ENCODE data around the gene F11R. TPM values are rescaled to one million over a fixed set of nuclear protein-coding genes. Genes with fewer than 3 reads are reported as not detected.

F11R gene
- total and polyA plus RNA-seq, 2 of the 13 experiments (the other 11 are each of a cell fraction or from before 2014, with no cell fraction given), result 95.8 to 105 TPM

GRCh38 chr1:161000736-161001480 is 20.0 kb downstream of the F11R start:
- POLR2A ChIA-PET, result no interaction called here
- no peak for TF ChIP-seq ZNF180 (CRISPR knock-in tag; IDR thresholded peaks at IDR 0.05; ENCODE audit: borderline replicate concordance, low read depth)
- TF ChIP-seq ZNF446 (CRISPR knock-in tag; IDR thresholded peaks at IDR 0.05), result no peak
- TF ChIP-seq ZNF124 (CRISPR knock-in tag; IDR thresholded peaks at IDR 0.05), result no peak
- no peak for TF ChIP-seq POLR2G (IDR thresholded peaks at IDR 0.05; ENCODE audit: low read depth, low read length)
- no peak for TF ChIP-seq PCBP1 (IDR thresholded peaks at IDR 0.05; ENCODE audit: borderline replicate concordance, low read depth, low read length)
- TF ChIP-seq RAD21 (CRISPR knock-in tag; IDR thresholded peaks at IDR 0.05), result no peak
- no peak for TF ChIP-seq EEA1 (CRISPR knock-in tag; IDR thresholded peaks at IDR 0.05; ENCODE audit: borderline replicate concordance)
- TF ChIP-seq PRMT3 (CRISPR knock-in tag; IDR thresholded peaks at IDR 0.05; ENCODE audit: borderline replicate concordance, low read depth), result no peak
- no peak for FAIRE-seq
- Histone ChIP-seq H3K79me2 (ENCODE audit: insufficient read depth, low read length) (peaks cover 6% of the 10 kb centered on the region), H3K4me3 (replicated peaks in 1 of 3; ENCODE audit: insufficient read depth in 1 of 3, low read depth in 2 of 3, low read length in 3 of 3) (no peak overlapping the region), H3K9me3 (ENCODE audit: low read length) (no peaks in the 10 kb centered on the region), H3K4me2 (ENCODE audit: low read depth, low read length) (no peak overlapping the region), H3K9ac (ENCODE audit: insufficient read depth, low read depth, low read length) (no peak overlapping the region), H4K20me1 (ENCODE audit: insufficient read depth, low read length) (no peaks in the 10 kb centered on the region), H2AFZ (ENCODE audit: low read length) (no peak overlapping the region), H3K27me3 (ENCODE audit: control insufficient read depth in 1 of 2, insufficient read depth in 2 of 2, low read length in 2 of 2) (no peaks in the 10 kb centered on the region), H3K27ac (ENCODE audit: extremely low read length, insufficient read depth, low read length) (no peak overlapping the region), H3K4me1 (ENCODE audit: insufficient read depth, low read length) (peaks cover 6% of the 10 kb centered on the region), H3K36me3 (replicated peaks in 1 of 2; ENCODE audit: control insufficient read depth in 1 of 2, insufficient read depth in 2 of 2, low read length in 2 of 2) (peaks cover 21 to 37% of the 10 kb centered on the region in 2 experiments; a peak in 4 of 5 replicates)
- no peak for DNase-seq (ENCODE audit: low spot score)
- no peak for ATAC-seq
- in situ Hi-C loops (cut with HindIII; ENCODE audit: extremely low pct_ligation_motif_present, low pct_unique_long_range_greater_than_20kb) (no loop called here), intact Hi-C loops (cut with micrococcal nuclease; ENCODE audit: unreplicated experiment) (no loop called here)
- CTCF ChIA-PET (ENCODE audit: low intra/inter-chr PET ratio, low total read pairs), result no interaction called here
- BruUV-seq (replicated peaks), result no TSS peak
- WGBS (ENCODE audit: low lambda C conversion rate), result 98% methylated on average over 11 of the region's 11 CpGs

- Histone ChIP-seq H3K9ac (ENCODE audit: insufficient read depth, low read depth, low read length) (no peak overlapping the region), H3K36me3 (replicated peaks in 1 of 2; ENCODE audit: control insufficient read depth in 1 of 2, insufficient read depth in 2 of 2, low read length in 2 of 2) (peaks cover 21 to 37% of the 10 kb centered on the region in 2 experiments; a peak in 4 of 5 replicates), H3K4me3 (replicated peaks in 1 of 3; ENCODE audit: insufficient read depth in 1 of 3, low read depth in 2 of 3, low read length in 3 of 3) (no peak overlapping the region), H3K9me3 (ENCODE audit: low read length) (no peaks in the 10 kb centered on the region), H3K4me1 (ENCODE audit: insufficient read depth, low read length) (peaks cover 11% of the 10 kb centered on the region), H3K79me2 (ENCODE audit: insufficient read depth, low read length) (peaks cover 3% of the 10 kb centered on the region), H3K4me2 (ENCODE audit: low read depth, low read length) (no peak overlapping the region), H4K20me1 (ENCODE audit: insufficient read depth, low read length) (no peaks in the 10 kb centered on the region), H3K27me3 (ENCODE audit: control insufficient read depth in 1 of 2, insufficient read depth in 2 of 2, low read length in 2 of 2) (no peaks in the 10 kb centered on the region), H2AFZ (ENCODE audit: low read length) (no peak overlapping the region), H3K27ac (ENCODE audit: extremely low read length, insufficient read depth, low read length) (no peak overlapping the region)
- FAIRE-seq, result no peak
- POLR2A ChIA-PET, result interaction anchor here (0.8 kb wide), 1 partner anchor 22 kb away, joined by 3 read pairs; the partner anchor contains the start of gene F11R
- 100% methylated on average over 5 of the region's 5 CpGs for WGBS (ENCODE audit: low lambda C conversion rate)
- ATAC-seq, result peak; percentile 52; the same call in 2 of the 3 replicates
- no peak for TF ChIP-seq ZBTB3 (CRISPR knock-in tag; IDR thresholded peaks at IDR 0.05; ENCODE audit: borderline replicate concordance, low read depth)
- TF ChIP-seq NR0B2 (CRISPR knock-in tag; IDR thresholded peaks at IDR 0.05), result no peak
- TF ChIP-seq BRCA1 (CRISPR knock-in tag; IDR thresholded peaks at IDR 0.05), result no peak
- in situ Hi-C loops (cut with HindIII; ENCODE audit: extremely low pct_ligation_motif_present, low pct_unique_long_range_greater_than_20kb) (loop anchor here (10.0 kb wide), 1 partner anchor 95 kb away; the partner anchor contains the start of gene KLHDC9), intact Hi-C loops (cut with micrococcal nuclease; ENCODE audit: unreplicated experiment) (loop anchor here (10.0 kb wide), 1 partner anchor 135 kb away; the partner anchor contains the start of gene DEDD)
- BruUV-seq (replicated peaks), result no TSS peak
- CTCF ChIA-PET (ENCODE audit: low intra/inter-chr PET ratio, low total read pairs), result no interaction called here
- DNase-seq (ENCODE audit: low spot score), result no peak
These were observed 21.6 kb downstream of the F11R start for GRCh38 chr1:160999376-160999775.

Data from HepG2 (cell line).